ENCODE measurements around the gene DPP7.

The DPP7 gene

DNA sequence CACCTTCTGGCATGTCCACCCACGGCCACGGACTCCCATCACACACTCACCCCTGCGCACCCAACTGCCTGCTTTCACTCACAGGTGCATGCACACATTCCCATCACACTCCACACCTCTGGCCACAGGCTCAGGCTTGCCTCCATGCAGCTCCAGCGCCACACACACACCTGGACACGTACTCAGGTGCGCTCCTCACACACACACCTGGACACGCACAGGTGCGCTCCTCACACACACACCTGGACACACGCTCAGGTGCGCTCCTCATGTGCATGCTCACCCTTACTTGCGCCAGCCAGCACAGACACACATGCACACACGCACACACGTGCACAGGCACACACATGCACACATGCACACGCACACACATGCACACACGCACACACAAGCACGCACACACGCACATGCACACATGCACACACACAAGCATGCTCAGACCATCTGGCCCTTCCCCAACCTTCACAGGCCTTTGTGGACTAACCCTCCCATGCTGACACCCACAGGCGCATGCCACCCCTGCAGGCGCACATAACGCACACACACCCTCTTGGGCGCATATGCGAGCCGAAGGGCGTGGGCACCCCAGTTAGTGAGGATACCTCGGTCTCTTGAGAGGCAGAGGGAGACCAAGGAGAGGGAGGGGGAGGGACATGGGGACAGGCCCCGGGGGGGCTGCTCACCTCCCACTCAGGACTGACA lies 32.7 kb upstream of the DPP7 start:
- H3K4me3 ChIP-seq (ENCODE audit: low read depth, low read length): no peak overlapping the region
- TF ChIP-seq, protein P1, sequence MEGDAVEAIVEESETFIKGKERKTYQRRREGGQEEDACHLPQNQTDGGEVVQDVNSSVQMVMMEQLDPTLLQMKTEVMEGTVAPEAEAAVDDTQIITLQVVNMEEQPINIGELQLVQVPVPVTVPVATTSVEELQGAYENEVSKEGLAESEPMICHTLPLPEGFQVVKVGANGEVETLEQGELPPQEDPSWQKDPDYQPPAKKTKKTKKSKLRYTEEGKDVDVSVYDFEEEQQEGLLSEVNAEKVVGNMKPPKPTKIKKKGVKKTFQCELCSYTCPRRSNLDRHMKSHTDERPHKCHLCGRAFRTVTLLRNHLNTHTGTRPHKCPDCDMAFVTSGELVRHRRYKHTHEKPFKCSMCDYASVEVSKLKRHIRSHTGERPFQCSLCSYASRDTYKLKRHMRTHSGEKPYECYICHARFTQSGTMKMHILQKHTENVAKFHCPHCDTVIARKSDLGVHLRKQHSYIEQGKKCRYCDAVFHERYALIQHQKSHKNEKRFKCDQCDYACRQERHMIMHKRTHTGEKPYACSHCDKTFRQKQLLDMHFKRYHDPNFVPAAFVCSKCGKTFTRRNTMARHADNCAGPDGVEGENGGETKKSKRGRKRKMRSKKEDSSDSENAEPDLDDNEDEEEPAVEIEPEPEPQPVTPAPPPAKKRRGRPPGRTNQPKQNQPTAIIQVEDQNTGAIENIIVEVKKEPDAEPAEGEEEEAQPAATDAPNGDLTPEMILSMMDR (IDR thresholded peaks at IDR 0.05; ENCODE audit: low read depth, low read length): no peak

DNA sequence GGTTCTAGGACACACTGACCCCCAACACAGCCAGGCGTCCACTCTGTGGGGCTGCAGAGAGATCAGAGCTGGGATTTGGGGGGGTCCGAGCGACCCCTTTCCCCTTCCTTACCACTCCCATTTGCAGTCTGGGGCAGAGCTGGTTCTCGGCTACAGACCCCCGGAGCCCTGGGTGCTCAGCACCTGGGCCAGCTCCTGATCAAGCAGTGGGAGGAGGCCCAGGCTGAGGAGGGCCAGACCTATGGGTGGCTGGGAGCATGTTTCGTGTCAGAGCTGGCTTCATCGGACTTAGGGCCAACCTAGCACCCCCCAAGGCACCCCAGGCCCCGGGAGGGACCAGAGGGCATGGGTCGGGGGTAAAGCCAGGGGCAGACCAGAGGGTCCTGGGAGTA lies 32.0 kb upstream of the DPP7 start:
- no peak overlapping the region for H3K4me3 ChIP-seq (ENCODE audit: low read depth, low read length)
- TF ChIP-seq, protein P1 (IDR thresholded peaks at IDR 0.05; ENCODE audit: low read depth, low read length): no peak

DNA sequence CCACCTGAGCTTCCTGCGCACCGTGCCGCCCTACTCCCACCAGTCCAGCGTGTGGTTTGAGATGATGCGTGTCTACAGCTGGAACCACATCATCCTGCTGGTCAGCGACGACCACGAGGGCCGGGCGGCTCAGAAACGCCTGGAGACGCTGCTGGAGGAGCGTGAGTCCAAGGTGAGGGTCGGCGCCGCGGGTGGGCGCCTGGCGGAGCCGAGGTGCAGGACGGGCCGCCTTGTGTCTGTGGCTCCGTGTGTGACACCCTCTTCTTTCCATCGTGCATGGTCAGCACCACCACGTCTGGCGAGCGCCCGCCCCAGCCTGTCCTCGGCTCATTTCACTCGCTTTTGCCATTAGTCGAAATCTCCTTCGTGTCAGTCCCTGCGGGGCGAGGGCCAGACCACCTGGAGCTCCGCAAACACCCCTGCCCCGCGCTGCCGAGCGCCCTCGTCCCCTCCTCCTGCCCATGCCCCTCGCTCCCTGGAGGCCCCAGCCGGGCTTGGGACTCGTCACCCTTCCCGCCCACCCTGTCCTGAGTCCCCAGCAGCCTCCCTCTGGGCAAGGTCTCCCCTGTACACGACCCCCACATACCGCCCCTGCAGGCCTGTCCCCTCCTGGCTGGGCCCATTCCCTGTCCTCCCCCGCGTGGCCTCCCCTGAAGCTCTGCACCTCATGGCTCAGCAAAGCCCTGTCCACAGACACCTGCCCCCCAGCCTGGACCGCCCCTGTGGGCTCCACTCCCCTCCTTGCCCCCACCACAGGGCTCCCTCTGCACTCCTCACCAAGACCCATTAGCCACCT lies 31.4 kb upstream of the DPP7 start:
- H3K4me3 ChIP-seq (ENCODE audit: low read depth, low read length): no peak overlapping the region
- TF ChIP-seq, protein P1 (IDR thresholded peaks at IDR 0.05; ENCODE audit: low read depth, low read length): no peak

DNA sequence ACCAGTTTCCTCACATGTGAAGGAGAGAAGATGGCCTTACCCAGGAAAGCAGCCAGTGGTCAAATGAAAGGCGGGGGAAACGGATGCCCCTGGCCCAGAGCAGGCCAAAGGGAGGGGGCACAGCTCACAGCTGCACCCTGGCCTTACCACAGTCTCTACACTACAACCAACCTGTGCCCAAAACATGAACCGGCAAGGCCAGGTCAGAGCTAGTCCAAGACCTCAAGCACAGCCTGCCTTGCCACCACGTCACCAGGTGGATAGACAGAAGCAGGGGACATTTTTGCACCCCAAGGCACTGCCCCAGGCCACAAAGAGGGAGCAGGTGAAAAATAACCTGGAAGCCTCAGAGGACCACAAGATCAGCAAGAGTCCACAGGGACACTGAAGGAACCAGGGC lies 28.9 kb upstream of the DPP7 start:
- TF ChIP-seq, protein P1 (IDR thresholded peaks at IDR 0.05; ENCODE audit: low read depth, low read length): no peak
- H3K4me3 ChIP-seq (ENCODE audit: low read depth, low read length): no peak overlapping the region

DNA sequence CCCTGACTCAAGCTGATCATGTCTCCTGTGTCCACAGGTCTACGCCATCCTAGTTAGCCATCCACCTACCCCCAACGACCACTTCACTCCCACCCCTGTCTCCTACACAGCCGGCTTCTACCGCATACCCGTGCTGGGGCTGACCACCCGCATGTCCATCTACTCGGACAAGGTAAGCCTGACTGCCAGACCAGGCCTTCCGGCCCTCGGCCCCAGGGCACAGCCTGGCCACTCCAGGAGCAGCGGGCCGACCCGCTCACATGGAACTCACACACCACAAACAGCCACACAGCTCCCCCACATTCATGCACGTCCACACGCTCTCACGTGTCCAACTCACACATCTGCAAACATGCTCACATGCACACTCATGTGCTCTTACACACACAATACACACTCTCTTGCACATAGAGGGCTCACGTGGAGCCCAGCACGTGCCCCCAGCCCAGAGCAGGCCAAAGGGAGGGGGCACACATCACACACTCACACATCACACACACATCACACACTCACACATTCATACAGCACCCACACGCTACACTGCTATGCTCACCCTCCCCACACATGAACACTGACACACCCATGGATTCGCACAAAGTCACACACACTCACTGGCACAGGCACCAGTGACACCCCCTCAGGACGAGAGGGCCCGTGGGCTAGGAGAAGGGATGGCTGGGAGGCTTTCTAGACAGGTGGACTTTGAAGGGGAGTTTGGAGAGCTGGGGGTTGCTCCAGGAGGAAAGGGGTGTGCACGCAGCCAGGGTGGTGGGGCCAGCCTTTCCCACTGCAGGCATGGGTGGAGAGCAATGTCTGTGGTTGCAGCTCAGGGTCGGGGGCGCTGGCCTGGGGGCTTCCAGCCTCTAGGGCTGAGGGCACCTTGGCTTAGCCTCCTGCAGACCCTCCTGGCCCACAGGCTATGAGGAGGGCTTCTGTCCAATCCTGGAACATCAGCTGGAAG lies 27.7 kb upstream of the DPP7 start:
- TF ChIP-seq, protein P1 (IDR thresholded peaks at IDR 0.05; ENCODE audit: low read depth, low read length): no peak
- H3K4me3 ChIP-seq (ENCODE audit: low read depth, low read length): no peak overlapping the region

DNA sequence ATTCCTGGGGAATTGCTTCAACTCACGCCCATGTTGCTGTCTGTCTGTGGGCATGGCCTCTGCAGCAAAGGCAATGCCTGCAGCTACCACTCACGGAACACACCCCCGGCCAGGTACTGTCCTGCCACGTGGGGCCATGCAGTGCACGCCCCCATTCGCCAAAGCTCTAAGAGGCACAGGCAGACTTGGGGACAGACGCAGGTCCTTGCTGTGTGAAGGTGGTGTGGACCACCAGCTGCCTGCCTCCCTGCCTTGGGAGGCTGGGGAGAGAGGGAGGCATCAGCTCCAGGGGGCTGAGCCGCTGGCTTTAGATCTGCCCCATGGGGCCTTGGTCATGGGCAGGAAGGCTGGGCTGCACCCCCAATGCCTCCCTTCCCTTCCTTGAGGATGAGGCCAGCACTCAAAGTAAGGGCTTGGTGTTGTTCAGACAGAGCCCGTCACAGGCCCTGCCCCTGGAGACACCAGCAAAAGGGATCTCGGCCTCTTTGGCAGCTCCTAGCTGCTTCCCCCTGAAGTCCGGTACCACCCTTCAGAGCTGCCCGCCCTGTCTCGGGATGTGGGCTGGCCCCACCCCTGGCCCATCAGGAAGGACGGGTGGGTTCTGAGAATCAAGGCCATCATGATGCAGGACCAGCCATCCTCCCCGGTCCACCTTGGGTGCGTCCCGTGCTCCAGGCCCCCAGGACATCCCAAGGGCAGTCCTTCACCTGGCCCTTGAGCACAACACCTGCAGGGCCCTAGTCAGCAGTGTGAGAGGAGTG lies 26.7 kb upstream of the DPP7 start:
- no peak overlapping the region for H3K4me3 ChIP-seq (ENCODE audit: low read depth, low read length)
- TF ChIP-seq, protein P1 (IDR thresholded peaks at IDR 0.05; ENCODE audit: low read depth, low read length): no peak

Data from WI38 (cell line).